ENCODE measurements around the gene LYG2.
"Not testable (repeated sequence)": the region's sequence is repeated elsewhere in the genome, so short reads cannot be mapped to it uniquely, and the experiment has no call there.

Gene LYG2, protein sequence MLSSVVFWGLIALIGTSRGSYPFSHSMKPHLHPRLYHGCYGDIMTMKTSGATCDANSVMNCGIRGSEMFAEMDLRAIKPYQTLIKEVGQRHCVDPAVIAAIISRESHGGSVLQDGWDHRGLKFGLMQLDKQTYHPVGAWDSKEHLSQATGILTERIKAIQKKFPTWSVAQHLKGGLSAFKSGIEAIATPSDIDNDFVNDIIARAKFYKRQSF

DNA sequence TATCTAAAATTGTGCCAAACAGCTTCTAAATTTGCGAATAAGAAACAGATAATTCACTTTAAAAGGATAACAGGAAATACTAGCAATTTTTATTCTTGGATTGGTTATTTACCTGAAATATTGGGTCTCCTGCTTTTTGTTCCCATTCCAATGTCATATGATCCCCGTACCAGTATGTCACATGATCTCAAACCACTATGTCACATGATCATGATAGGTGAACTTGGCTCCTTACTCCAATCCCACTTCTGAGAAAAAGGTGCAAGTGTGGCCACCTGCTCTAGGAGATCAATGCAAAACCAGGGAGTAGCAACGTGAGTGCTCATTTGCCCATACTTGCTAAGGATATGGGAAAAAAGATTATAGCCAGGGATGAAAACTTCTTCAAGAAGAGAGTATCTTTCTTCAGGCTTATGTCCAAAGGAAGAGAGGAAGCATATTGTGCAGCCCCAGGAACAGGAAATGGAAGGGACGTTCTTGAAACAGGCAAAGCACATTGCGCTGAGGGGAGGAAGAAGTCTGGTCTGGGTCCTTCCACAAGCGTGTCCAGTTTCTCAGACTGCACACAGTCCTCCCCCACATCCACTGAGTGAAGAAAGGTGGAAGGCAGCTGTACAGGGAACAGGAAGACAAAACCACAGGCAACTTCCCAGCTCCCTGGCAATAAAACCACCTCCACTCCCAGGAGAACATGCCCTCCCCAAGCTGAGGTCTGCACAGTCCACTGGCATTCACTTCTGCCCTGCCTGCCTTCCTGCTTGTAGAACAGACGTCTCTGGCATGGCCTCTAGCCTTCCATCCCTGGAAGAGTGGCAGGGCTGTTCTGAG lies at the start of gene LYG2:
LYG2 (minus strand) TSS at position 176 of the 828 bp plus-strand sequence. CDS start 1,406 bp downstream, outside the sequence.
- no peak within 1 kb of the TSS for H3K27ac Mint-ChIP-seq
- no peaks in the 10 kb centered on the region for H3K27me3 Mint-ChIP-seq
- H3K4me1 Mint-ChIP-seq: no peaks in the 10 kb centered on the region
- ATAC-seq (no peak), DNase-seq (no peak)
- no peaks in the 10 kb centered on the region for H3K9me3 Mint-ChIP-seq
- H3K4me3 Mint-ChIP-seq: no peak within 1 kb of the TSS
- H3K36me3 Mint-ChIP-seq (ENCODE audit: low read depth): peaks cover 1% of the 10 kb centered on the region

DNA sequence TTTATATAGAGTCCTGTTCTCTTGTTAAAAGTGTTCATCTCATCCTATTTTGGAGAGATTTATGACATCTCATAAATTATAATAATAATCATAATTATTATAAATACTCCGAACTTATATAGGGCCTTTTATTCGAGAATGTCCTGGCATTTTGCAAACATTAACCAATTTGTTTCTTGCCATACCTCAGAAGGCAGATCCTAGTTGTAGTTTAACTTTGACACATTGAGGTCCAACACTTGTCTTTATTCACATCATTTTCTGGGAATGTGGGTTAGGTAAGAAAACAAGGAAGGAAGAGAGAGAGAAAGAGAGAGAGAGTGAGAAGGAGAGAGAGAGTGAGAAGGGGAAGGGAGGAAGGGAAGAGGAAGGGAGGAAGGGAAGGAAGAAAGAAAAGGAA lies 45.6 kb upstream of the LYG2 start, which contains the start of gene LYG1:
LYG1 (minus strand) TSS at position 101 of the 400 bp plus-strand sequence. CDS start 5,527 bp downstream, outside the sequence.
- not testable (repeated sequence) for H3K4me3 Mint-ChIP-seq, H3K9me3 Mint-ChIP-seq, H3K27ac Mint-ChIP-seq

DNA sequence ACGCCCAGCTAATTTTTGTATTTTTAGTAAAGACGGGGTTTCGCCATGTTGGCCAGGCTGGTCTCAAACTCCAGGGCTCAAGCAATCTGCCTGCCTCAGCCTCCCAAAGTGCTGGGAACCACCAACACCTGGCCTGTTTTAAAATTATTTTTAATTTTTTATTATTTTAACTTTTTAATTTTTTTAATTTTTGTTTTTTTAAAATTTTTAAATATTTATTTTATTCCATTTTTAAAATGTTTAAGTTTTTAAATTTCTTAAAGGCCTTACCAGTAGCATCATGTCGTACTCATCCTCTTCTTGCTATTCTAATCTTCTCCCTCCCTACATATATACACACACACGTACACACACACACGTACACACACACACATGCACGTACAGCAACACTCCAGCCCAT lies 44.1 kb upstream of the LYG2 start:
- ATAC-seq (no peak), DNase-seq (no peak)
- Mint-ChIP-seq H3K36me3 (ENCODE audit: low read depth) (peaks cover 5% of the 10 kb centered on the region), H3K9me3 (peaks cover 3% of the 10 kb centered on the region), H3K4me1 (no peaks in the 10 kb centered on the region), H3K27ac (no peak overlapping the region), H3K27me3 (no peaks in the 10 kb centered on the region), H3K4me3 (no peak overlapping the region)

More for the DNA sequence above, 45.6 kb upstream of the LYG2 start, which contains the start of gene LYG1:
- not testable (repeated sequence) for H3K27me3 Mint-ChIP-seq; H3K36me3 Mint-ChIP-seq (ENCODE audit: low read depth); H3K4me1 Mint-ChIP-seq; DNase-seq; ATAC-seq

DNA sequence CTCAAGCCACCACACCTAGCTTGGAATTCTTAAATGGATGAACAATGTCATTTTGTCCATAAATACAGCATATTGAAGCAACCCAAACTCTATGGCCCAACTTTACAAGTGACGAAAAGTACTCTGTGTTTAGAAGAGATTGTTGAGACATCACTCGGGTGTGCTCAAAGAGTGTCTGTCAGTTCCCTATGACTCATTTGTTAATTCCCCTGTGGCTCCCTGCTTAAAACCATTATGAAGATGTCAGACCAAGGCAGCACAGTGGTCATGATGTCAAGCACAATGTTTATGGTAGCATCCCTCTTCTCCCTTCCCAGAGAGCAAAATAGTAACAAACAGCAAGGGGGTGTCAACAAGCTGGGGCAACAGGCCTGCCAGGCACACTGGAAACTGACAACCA lies 42.5 kb upstream of the LYG2 start:
- peaks cover 5% of the 10 kb centered on the region for H3K36me3 Mint-ChIP-seq (ENCODE audit: low read depth)
- no peak overlapping the region for H3K27ac Mint-ChIP-seq
- no peaks in the 10 kb centered on the region for H3K27me3 Mint-ChIP-seq
- peaks cover 3% of the 10 kb centered on the region for H3K9me3 Mint-ChIP-seq
- ATAC-seq (no peak), DNase-seq (no peak)
- no peaks in the 10 kb centered on the region for H3K4me1 Mint-ChIP-seq
- H3K4me3 Mint-ChIP-seq: no peak overlapping the region

DNA sequence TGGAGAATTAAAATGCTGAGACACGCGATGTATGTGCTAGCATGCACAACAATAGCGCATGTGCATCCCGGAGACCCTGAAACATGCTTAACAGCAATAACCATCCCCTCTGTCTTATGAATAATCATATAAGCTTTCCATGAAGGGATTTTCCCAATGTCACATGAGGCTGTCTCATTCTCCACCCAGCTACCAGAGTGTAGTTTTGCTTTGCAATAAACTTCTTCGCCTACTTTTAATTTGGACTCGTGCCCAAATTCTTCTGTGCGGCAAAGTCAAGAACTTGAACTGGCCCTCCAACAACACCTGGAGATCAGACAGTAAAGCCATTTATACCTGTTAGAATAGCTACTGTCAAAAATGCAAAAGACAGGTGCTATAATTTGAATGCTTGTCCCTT lies 30.1 kb upstream of the LYG2 start:
- Mint-ChIP-seq H3K9me3 (peaks cover under 1% of the 10 kb centered on the region), H3K27me3 (no peaks in the 10 kb centered on the region), H3K4me3 (no peak overlapping the region), H3K4me1 (no peaks in the 10 kb centered on the region), H3K27ac (no peak overlapping the region), H3K36me3 (ENCODE audit: low read depth) (peaks cover 9% of the 10 kb centered on the region)
- no peak for ATAC-seq
- no peak for DNase-seq

DNA sequence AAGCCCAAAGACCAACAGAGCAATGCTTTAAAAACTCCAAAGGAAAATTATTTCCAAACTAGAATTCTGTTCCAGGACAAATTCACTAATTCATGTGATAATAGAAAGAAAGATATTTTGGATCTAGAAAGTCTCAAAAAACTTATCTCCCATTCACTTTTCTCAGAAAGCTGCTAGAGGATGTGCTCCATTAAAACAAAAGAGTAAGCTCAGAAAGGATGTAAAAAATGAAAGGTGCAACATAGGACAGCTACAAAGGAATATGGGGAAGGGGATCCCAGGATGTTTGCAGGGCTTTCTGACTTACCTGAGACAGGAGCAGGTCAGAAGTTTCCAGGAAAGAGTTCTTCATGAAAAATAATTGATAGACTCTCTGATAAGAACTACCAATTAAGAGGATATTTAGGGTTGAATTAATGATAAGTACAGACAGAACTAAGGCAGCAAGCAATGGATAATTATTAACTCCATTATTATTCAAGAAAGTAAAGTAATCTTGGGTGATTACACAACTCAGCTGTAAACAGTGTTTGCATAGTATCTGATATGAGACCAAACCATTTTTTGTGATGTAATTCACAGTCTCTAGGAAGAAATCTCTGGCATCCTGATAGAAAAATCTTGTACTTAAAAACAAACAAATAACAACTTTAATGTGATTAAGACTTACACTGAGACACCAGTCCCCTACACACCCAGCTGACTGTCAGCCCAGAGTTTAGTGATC lies 24.7 kb upstream of the LYG2 start:
- no peak overlapping the region for H3K4me3 Mint-ChIP-seq
- ATAC-seq (no peak), DNase-seq (no peak)
- peaks cover 26% of the 10 kb centered on the region for H3K36me3 Mint-ChIP-seq (ENCODE audit: low read depth)
- no peaks in the 10 kb centered on the region for H3K27me3 Mint-ChIP-seq
- H3K27ac Mint-ChIP-seq: no peak overlapping the region
- peaks cover 11% of the 10 kb centered on the region for H3K9me3 Mint-ChIP-seq
- no peaks in the 10 kb centered on the region for H3K4me1 Mint-ChIP-seq

DNA sequence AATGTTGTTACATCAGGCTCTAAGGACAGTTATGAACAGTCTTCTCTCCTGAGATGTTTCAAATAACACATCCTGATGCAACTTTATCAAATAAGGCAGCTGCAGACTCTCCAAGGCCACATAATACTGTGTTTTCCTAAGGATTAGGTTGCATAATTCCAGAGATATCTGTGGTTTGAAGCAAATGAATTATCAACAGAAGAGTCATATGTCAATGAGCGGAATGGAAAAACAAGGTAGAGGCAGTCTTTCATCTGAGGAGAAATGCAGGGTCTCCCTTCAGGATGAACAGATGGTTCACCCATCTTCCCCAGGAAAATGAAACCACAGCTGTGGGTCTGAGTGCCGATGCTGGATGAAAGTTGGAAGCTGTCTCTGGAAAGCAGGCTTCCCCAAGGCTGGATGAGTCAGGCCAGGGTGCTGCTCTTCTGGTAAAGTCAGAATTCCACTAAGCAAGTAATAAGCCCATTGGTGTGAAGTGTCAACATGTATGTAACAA lies 23.4 kb upstream of the LYG2 start:
- Mint-ChIP-seq H3K36me3 (ENCODE audit: low read depth) (peaks cover 26% of the 10 kb centered on the region), H3K4me1 (no peaks in the 10 kb centered on the region), H3K4me3 (no peak overlapping the region), H3K27me3 (no peaks in the 10 kb centered on the region), H3K9me3 (peaks cover 11% of the 10 kb centered on the region), H3K27ac (no peak overlapping the region)
- ATAC-seq: no peak
- no peak for DNase-seq

DNA sequence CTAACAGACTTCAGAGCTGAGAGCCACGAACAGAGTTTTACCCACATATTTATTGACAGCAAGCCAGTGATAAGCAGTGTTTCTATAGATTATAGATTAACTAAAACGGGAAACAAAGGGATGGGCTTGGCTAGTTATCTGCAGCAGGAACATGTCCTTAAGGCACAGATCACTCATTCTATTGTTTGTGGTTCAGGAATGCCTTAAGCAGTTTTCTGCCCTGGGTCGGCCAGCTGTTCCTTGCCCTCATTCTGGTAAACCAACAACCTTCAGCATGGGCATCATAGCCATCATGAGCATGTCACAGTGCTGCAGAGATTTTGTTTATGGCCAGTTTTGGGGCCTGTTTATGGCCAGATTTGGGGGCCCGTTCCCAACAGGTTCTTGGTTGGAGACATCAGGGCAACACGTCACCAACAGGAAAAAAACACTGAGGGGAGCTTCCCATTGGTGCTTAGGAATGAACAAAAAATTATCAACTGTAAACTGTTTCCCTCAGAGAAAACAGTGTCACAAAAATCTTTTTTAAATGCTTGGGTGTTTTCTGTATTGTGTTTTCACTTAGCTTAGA lies 22.8 kb upstream of the LYG2 start:
- Mint-ChIP-seq H3K9me3 (peaks cover 11% of the 10 kb centered on the region), H3K36me3 (ENCODE audit: low read depth) (peaks cover 26% of the 10 kb centered on the region)
- H3K27ac Mint-ChIP-seq, DNase-seq, ATAC-seq, H3K4me1 Mint-ChIP-seq, H3K4me3 Mint-ChIP-seq, H3K27me3 Mint-ChIP-seq: not testable (repeated sequence)

DNA sequence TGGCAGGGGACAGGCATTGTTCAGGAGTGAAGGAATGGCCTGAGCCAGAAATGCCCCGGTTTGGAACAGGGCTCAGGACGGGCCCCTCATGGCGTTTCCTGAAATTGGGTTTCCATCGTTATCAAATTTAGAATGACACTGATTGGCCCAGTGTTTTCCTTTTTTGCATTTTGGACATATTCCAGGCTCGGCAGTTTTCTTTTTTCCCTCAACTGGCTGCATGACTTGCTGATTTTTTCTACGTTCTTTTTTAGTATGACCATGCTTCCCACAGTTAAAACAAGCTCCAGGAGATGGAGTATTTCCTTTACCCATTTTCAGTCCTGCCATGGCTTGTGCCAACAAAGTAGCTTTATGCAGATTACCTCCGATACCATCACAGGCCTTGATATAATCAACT lies 20.4 kb upstream of the LYG2 start:
- Mint-ChIP-seq H3K27me3 (no peaks in the 10 kb centered on the region), H3K4me1 (no peaks in the 10 kb centered on the region), H3K9me3 (peaks cover 11% of the 10 kb centered on the region), H3K4me3 (no peak overlapping the region), H3K36me3 (ENCODE audit: low read depth) (peaks cover 18% of the 10 kb centered on the region), H3K27ac (no peak overlapping the region)
- DNase-seq (no peak), ATAC-seq (no peak)

DNA sequence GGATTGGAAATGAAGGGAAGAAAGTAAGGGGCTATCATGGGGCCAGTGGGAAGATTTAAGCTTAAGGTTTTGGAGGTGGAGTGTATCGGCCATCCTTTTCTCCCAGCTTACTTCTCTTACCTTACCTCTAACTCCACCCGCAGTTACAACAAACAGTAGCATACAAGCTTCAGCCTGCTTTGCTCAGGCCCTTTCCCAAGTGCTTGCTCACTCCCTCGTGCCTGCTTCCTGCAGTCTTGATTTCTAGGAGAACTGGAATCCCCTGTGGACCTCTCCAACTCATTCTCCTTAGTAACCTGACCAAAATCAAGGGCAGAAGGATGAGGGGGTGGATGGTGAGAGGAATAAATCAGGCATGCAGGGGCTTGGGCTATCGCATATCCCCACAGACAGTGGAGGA lies 5.8 kb upstream of the LYG2 start:
- Mint-ChIP-seq H3K4me3 (no peak overlapping the region), H3K27ac (no peak overlapping the region), H3K4me1 (no peaks in the 10 kb centered on the region)

DNA sequence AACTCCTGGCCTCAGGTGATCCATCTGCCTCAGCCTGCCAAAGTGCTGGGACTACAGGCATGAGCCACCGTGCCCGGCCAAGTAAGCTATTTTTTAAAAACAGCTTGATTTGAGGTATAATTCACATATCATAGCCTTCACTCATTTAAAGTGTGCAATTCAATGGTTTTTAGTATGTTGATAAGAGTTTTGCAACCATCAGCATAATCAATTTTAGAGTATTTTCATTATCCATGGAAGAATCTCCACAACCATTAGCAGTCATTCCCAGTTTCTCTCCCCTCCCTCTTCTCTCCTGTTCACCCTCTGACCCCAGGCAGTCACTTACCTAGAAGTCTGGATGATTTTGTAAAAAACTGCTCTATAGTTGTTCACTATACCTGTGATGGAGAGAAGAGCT lies 4.7 kb upstream of the LYG2 start:
- Mint-ChIP-seq H3K27ac (no peak overlapping the region), H3K4me3 (no peak overlapping the region), H3K9me3 (no peaks in the 10 kb centered on the region), H3K36me3 (ENCODE audit: low read depth) (no peaks in the 10 kb centered on the region), H3K27me3 (no peaks in the 10 kb centered on the region), H3K4me1 (no peaks in the 10 kb centered on the region)
- no peak for ATAC-seq
- no peak for DNase-seq

More for the DNA sequence above, 5.8 kb upstream of the LYG2 start:
- no peaks in the 10 kb centered on the region for H3K27me3 Mint-ChIP-seq
- DNase-seq (no peak), ATAC-seq (no peak)
- no peaks in the 10 kb centered on the region for H3K9me3 Mint-ChIP-seq
- no peaks in the 10 kb centered on the region for H3K36me3 Mint-ChIP-seq (ENCODE audit: low read depth)

DNA sequence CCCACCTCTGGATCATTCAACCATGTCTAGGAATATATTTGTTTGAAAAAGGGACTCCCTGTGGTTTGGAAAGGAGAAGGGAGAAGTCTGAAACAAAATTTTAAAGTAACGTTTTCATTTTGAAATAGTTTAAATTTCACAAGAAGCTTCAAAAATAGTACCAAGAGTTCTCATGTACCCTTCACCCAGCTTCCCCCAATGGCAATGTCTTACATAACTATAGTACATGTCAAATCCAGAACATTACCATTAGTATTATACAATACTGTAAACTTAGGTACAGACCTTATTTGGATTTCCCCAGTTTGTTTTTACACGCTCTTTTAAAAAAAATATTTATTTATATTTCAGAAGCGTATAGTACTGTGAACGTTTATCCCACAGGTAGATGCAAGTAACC lies 4.0 kb upstream of the LYG2 start:
- no peak overlapping the region for H3K27ac Mint-ChIP-seq
- ATAC-seq (no peak), DNase-seq (no peak)
- H3K36me3 Mint-ChIP-seq (ENCODE audit: low read depth): no peaks in the 10 kb centered on the region
- no peaks in the 10 kb centered on the region for H3K9me3 Mint-ChIP-seq
- H3K27me3 Mint-ChIP-seq: no peaks in the 10 kb centered on the region
- H3K4me3 Mint-ChIP-seq: no peak overlapping the region
- H3K4me1 Mint-ChIP-seq: no peaks in the 10 kb centered on the region

DNA sequence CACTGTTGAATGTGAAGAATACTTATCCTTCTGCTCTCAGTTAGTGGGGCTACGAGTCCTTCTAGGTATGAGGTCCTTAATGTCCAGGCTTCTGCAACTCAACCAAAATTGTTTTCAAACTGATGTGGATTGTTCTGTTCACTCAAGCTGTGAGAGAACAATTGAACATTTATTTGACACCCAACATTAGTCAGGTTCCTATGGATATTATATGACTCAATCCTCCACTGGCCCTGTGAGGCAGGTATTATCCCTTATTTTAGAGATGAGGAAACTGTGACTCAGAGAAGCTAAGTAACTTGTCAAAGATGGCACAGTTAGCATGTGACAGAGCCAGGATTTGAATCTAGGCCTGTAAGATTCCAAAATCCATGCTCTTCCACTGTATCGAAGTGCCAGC lies 1.2 kb upstream of the LYG2 start:
- no peaks in the 10 kb centered on the region for H3K27me3 Mint-ChIP-seq

DNA sequence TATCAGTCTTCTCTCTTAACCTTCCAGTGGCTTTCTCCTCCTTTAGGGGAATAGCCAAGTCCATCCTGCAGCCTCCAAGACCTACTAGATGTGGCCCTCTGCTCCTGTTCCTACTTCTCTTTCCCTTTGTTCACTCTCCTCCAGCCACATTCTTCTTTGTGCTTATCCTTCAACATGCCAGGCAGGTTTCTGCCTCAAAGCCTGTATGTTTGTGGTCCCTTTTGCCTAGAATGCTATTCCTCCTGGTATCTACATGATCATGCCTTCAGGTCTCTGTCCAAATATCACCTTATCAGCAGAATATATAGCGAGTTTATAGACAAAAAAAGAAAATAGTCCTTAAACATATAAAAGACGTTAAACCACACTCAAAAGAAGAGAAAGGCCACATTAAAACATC lies 5.5 kb downstream of the LYG2 start:
- no peak for DNase-seq
- no peaks in the 10 kb centered on the region for H3K9me3 Mint-ChIP-seq
- no peaks in the 10 kb centered on the region for H3K27me3 Mint-ChIP-seq
- H3K4me1 Mint-ChIP-seq: no peaks in the 10 kb centered on the region
- no peak overlapping the region for H3K4me3 Mint-ChIP-seq
- no peak overlapping the region for H3K27ac Mint-ChIP-seq
- H3K36me3 Mint-ChIP-seq (ENCODE audit: low read depth): peaks cover 14% of the 10 kb centered on the region
- no peak for ATAC-seq

More for the DNA sequence above, 1.2 kb upstream of the LYG2 start:
- no peak for DNase-seq
- H3K36me3 Mint-ChIP-seq (ENCODE audit: low read depth): peaks cover 1% of the 10 kb centered on the region
- H3K4me1 Mint-ChIP-seq: no peaks in the 10 kb centered on the region
- no peak overlapping the region for H3K27ac Mint-ChIP-seq
- ATAC-seq: no peak
- H3K9me3 Mint-ChIP-seq: no peaks in the 10 kb centered on the region
- no peak overlapping the region for H3K4me3 Mint-ChIP-seq
